Neural cell (in vitro differentiated cells): ENCODE measurements around the gene LDLRAD4. TPM values are rescaled to one million over a fixed set of nuclear protein-coding genes. Genes with fewer than 3 reads are reported as not detected.

Experiments
- H2AFZ ChIP-seq: fragments of 200-600, 300-800 bp; sonication (generic), shearing (Covaris generic); 2 replicates; pipeline ENCODE4 v1.6.0; 2014; ENCODE audit warnings: low read depth, mild to moderate bottlenecking, antibody characterized with exemption, low read length, moderate library complexity
- H3F3A ChIP-seq: fragments of 200-600 bp; shearing (Covaris generic); 2 replicates; pipeline ENCODE4 v1.6.1; 2016; ENCODE audit warnings: mild to moderate bottlenecking, moderate library complexity, mixed read lengths, antibody characterized with exemption, low read length; ENCODE audit not compliant: insufficient read depth, poor library complexity, severe bottlenecking
- H3K27ac ChIP-seq: fragments of 200-600, 300-800 bp; sonication (generic), shearing (Covaris generic); 2 replicates; pipeline ENCODE4 v1.5.1; 2014; ENCODE audit warnings: mild to moderate bottlenecking, low read length, moderate library complexity
- H3K27me3 ChIP-seq: fragments of 300-800, 200-600 bp; sonication (generic), shearing (Covaris generic); 2 replicates; pipeline ENCODE4 v1.6.0; 2014; ENCODE audit warnings: mild to moderate bottlenecking, low read depth, low read length, moderate library complexity; ENCODE audit not compliant: insufficient read depth
- H3K36me3 ChIP-seq: fragments of 300-800, 200-600 bp; sonication (generic), shearing (Covaris generic); 2 replicates; pipeline ENCODE4 v1.5.1; 2014; ENCODE audit warnings: mild to moderate bottlenecking, antibody characterized with exemption, low read length, moderate library complexity; ENCODE audit not compliant: insufficient read depth
- H3K4me2 ChIP-seq: fragments of 300-800, 200-600 bp; sonication (generic), shearing (Covaris generic); 2 replicates; pipeline ENCODE4 v1.6.0; 2014; ENCODE audit warnings: mild to moderate bottlenecking, low read length
- H3K4me3 ChIP-seq: fragments of 300-800, 200-600 bp; sonication (generic), shearing (Covaris generic); 2 replicates; pipeline ENCODE4 v1.5.1; 2014; ENCODE audit warnings: mild to moderate bottlenecking, low read length, moderate library complexity
- H3K79me2 ChIP-seq: fragments of 200-600 bp; shearing (Covaris generic); replicated peaks from 2 replicates; pipeline ENCODE4 v1.6.0; 2014; ENCODE audit warnings: mild to moderate bottlenecking, low read length, moderate library complexity; ENCODE audit not compliant: insufficient read depth
- H3K9ac ChIP-seq: fragments of 300-800, 200-600 bp; sonication (generic), shearing (Covaris generic); 2 replicates; pipeline ENCODE4 v1.6.1; 2016; ENCODE audit warnings: mild to moderate bottlenecking, low read length, mixed read lengths
- H3K9me2 ChIP-seq: fragments of 200-600 bp; shearing (Covaris generic); 2 replicates; pipeline ENCODE4 v1.6.1; 2016; ENCODE audit warnings: mild to moderate bottlenecking, low read length, mixed read lengths; ENCODE audit not compliant: insufficient read depth
- H3K9me3 ChIP-seq: fragments of 200-600, 300-800 bp; sonication (generic), shearing (Covaris generic); 2 replicates; pipeline ENCODE4 v1.6.1; 2016; ENCODE audit warnings: mild to moderate bottlenecking, mixed run types, low read length, moderate library complexity, mixed read lengths
- H4K20me1 ChIP-seq: fragments of 200-600 bp; shearing (Covaris generic); 2 replicates; pipeline ENCODE4 v1.6.1; 2016; ENCODE audit warnings: mild to moderate bottlenecking, mixed run types; ENCODE audit not compliant: insufficient read depth
- CTCF ChIP-seq: fragments of 450-650 bp; IDR thresholded peaks from 2 replicates; pipeline ENCODE4 v1.5.1; 2014; ENCODE audit warnings: antibody characterized with exemption, mild to moderate bottlenecking, moderate library complexity; ENCODE audit not compliant: poor library complexity, severe bottlenecking
- MXI1 ChIP-seq: fragments of 450-650 bp; conservative IDR thresholded peaks from 2 replicates; pipeline ENCODE4 v1.6.1; 2014; ENCODE audit warnings: antibody characterized with exemption, mild to moderate bottlenecking; ENCODE audit not compliant: poor library complexity, severe bottlenecking
- POLR2AphosphoS5 ChIP-seq: IDR thresholded peaks from 2 replicates; pipeline ENCODE4 v1.6.1; 2012
- REST ChIP-seq: IDR thresholded peaks from 2 replicates; pipeline ENCODE4 v1.6.1; 2012; ENCODE audit warnings: borderline replicate concordance
- SMC3 ChIP-seq: fragments of 450-650 bp; conservative IDR thresholded peaks from 2 replicates; pipeline ENCODE4 v1.6.1; 2014; ENCODE audit warnings: antibody characterized with exemption, mild to moderate bottlenecking, moderate library complexity; ENCODE audit not compliant: poor library complexity
- TAF1 ChIP-seq: IDR thresholded peaks from 2 replicates; pipeline ENCODE4 v1.6.1; 2012; ENCODE audit warnings: low read depth
- polyA plus RNA-seq: library from polyadenylated mRNA; depleted of rRNA; stranded (reverse); fragments of >200 nt; gene quantifications from 2 replicates; pipeline ENCODE4 v1.2.3, GENCODE V29; 2014

LDLRAD4 gene
- polyA plus RNA-seq, 1 donor from 2014 or later: 3.7 TPM

- Histone ChIP-seq H3K27me3 (no peaks in the 10 kb centered on the region), H4K20me1 (no peaks in the 10 kb centered on the region), H3F3A (no peaks in the 10 kb centered on the region), H3K36me3 (no peaks in the 10 kb centered on the region), H3K27ac (no peak overlapping the region), H2AFZ (no peak overlapping the region), H3K79me2 (no peaks in the 10 kb centered on the region), H3K9me3 (no peaks in the 10 kb centered on the region), H3K9me2 (no peaks in the 10 kb centered on the region), H3K4me3 (no peak overlapping the region), H3K9ac (no peak overlapping the region), H3K4me2 (no peak overlapping the region)
- no peak for TF ChIP-seq CTCF
- no peak for TF ChIP-seq SMC3
- no peak for TF ChIP-seq POLR2AphosphoS5
- no peak for TF ChIP-seq REST
Measured at GRCh38 chr18:13511961-13512577, 293.5 kb downstream of the LDLRAD4 start.

- Histone ChIP-seq H4K20me1 (no peaks in the 10 kb centered on the region), H3F3A (no peaks in the 10 kb centered on the region), H3K79me2 (no peaks in the 10 kb centered on the region), H3K9me2 (no peaks in the 10 kb centered on the region), H3K27ac (no peak overlapping the region), H3K36me3 (no peaks in the 10 kb centered on the region), H2AFZ (no peak overlapping the region), H3K27me3 (no peaks in the 10 kb centered on the region), H3K4me2 (no peak overlapping the region), H3K4me3 (no peak overlapping the region), H3K9me3 (no peaks in the 10 kb centered on the region), H3K9ac (no peak overlapping the region)
- TF ChIP-seq CTCF: no peak
Measured at GRCh38 chr18:13513021-13513420, 294.5 kb downstream of the LDLRAD4 start.

GRCh38 chr18:13513481-13513880, 294.9 kb downstream of the LDLRAD4 start:
- Histone ChIP-seq H3K9me2 (no peaks in the 10 kb centered on the region), H3K9me3 (no peaks in the 10 kb centered on the region), H3K27me3 (no peaks in the 10 kb centered on the region), H3K79me2 (no peaks in the 10 kb centered on the region), H3K36me3 (no peaks in the 10 kb centered on the region), H4K20me1 (no peaks in the 10 kb centered on the region), H3K27ac (no peak overlapping the region), H3K4me2 (no peak overlapping the region), H3K4me3 (no peak overlapping the region), H2AFZ (no peak overlapping the region), H3F3A (no peaks in the 10 kb centered on the region), H3K9ac (no peak overlapping the region)
- no peak for TF ChIP-seq SMC3
- no peak for TF ChIP-seq CTCF
- TF ChIP-seq MXI1: no peak
- TF ChIP-seq TAF1: no peak
